Erythroblast (primary cell): ENCODE measurements around the gene UBE2F.

ENCODE experiments used
- GATA1 ChIP-seq: IDR thresholded peaks from 2 replicates; pipeline ENCODE4 v1.6.1; 2011; ENCODE audit warnings: low read depth, mild to moderate bottlenecking, control low read depth, low read length, moderate library complexity
- POLR2A ChIP-seq: IDR thresholded peaks from 2 replicates; pipeline ENCODE4 v1.6.1; 2011; ENCODE audit warnings: mild to moderate bottlenecking, low read length

- TF ChIP-seq POLR2A (no peak), GATA1 (no peak)
Observed at GRCh38 chr2:238020816-238021215, 54.0 kb downstream of the UBE2F start.
